Stimulated activated CD4-positive, alpha-beta T cell treated with anti-CD3 and anti-CD28 coated beads, Interleukin-4, amount 100 ng/mL, for 48 hours (primary cell): ENCODE measurements around the gene PPP1CA.

Experiments
- DNase-seq, 2 donors: peaks; one replicate each; pipeline ENCODE4 v3.0.0-alpha.2; 2020; ENCODE audit warnings: low read depth in 2 of 2

Gene PPP1CA

GRCh38 chr11:67351275-67352005 lies 50.2 kb downstream of the PPP1CA start:
- peak in 1 of 2 donors; percentile 43 for DNase-seq

DNA sequence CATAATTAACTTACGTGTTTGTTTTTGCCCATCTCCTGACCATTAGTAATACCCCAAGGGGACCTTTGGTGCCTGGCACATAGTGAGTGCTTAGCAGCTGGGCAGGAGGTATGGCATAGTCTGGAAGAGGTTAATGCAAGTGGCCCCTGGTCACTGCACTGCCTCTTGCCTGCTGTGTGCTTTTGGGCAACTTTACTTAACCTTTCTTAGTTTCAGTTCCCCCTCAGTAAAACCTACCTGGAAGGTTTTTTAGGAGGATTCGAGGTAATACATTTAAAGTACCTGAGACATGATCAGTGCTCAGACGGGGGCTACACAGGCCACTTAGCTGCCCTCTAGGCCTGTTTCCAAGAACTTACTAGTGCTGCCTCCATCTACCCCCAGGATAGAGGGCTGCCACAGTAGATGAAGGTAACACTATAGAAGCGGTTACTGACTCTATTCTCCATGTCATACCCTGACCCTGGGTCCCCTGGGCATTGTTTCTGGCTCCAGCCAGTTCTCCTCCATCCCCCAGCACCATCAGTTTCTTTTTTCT lies 51.7 kb downstream of the PPP1CA start:
- no peak for DNase-seq

- no peak for DNase-seq
These were observed 52.2 kb downstream of the PPP1CA start for GRCh38 chr11:67349457-67349856.

GRCh38 chr11:67349036-67349435 lies 52.6 kb downstream of the PPP1CA start:
- no peak for DNase-seq
